NOMO-1 (cell line): Measurements from ENCODE around the gene PCBP1.
A peak's percentile ranks its signal among the peaks of the same experiment; 100 is the strongest.
"Not testable (repeated sequence)": the region's sequence is repeated elsewhere in the genome, so short reads cannot be mapped to it uniquely, and the experiment has no call there.

Experiments
- DNase-seq, 2 experiments: peaks; one replicate each; lab custom pipeline; 2025; ENCODE audit not compliant: unreplicated experiment in 2 of 2; lab: John Stamatoyannopoulos, UW

The PCBP1 gene

DNA sequence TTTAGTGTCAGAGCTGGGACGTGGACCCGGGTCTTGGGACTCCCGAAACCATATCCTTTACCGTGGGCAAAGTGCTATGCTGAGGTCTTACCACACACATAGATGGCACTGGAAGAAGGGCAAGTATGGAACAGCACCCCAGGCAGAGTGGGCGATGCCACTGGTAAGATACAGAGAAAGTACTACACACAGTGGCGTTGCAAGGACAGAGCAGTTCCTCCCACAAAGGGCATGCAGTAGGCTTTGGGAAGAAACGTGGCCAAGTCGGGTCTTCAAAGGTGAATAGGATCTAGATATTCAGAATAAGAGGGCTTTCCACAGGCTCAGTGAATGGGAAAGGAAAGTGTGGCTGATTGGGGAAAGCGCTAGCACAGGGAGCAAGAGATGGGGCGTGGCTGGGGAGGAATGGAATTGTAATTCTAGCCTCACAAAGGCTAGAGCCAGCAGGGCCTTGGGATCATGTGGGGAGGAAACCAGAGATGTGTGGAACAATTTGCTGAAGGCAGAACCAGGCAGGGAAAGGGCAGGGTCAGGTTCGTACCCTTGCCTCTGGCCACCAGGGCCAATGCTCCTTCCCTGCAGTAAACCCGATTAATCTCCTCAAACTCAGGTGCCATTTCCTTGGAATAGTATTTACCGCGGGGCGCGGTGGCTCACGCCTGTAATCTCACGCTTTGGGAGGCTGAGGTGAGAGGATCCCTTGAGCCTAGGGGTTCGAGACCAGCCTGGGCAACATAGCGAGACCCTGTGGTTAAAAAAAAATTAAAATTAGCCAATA is 36.0 kb downstream of the PCBP1 start:
- DNase-seq = no peak

DNA sequence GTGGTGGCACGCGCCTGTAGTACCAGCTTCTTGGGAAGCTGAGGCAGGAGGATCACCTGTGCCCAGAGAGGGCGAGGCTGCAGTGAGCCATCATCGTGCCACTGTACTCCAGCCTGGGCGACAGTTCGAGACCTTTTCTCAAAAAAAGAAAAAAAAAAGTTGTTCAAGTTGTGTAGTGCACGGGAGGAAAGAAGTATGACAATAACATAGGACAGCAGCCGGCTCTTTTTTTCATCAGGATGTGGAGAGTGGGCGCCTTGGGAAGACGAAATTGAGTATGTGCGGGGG is 36.5 kb downstream of the PCBP1 start:
- no peak for DNase-seq

DNA sequence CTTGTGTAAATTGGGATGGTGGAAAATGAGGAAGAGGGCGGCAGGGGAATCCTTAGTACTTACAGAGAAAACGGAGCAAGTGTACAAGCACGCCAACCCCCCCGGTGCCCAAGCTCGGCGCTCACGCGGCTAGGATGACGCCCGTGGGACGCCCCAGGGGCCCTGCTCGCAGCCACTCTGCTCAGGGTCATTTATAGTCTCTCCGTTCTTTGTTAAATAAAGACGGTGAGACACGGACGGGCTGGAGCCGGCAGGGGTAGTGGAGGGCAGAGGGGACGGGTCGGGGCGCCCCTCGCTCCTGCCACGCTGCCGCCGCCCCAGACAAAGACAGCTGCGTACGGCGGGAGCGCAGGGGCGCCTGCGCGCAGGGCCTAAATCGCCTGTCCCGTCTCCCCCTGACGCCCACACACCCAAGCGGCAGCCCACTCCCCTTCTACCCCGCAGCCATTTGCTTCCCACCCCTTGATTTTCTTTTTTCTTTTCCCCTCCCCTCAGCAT is 37.8 kb downstream of the PCBP1 start:
- DNase-seq = peak in 1 of 2 experiments; percentile 52

DNA sequence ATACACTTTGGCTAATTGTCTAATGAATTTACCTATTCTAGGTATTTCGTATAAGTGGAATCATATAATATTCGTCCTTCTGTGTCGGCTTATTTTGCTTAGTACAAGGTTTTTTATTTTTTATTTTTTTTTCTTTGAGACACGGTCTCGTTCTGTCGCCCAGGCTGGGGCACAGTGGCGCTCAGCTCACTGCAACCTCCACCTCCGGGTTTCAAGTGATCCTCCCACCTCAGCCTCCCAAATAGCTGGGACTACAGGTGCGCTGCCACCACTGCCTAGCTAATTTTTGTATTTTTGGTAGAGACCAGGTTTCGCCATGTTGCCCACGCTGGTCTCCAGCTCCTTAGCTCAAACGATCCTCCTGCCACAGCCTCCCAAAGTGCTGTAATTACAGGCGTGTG is 38.2 kb downstream of the PCBP1 start:
- no peak for DNase-seq

DNA sequence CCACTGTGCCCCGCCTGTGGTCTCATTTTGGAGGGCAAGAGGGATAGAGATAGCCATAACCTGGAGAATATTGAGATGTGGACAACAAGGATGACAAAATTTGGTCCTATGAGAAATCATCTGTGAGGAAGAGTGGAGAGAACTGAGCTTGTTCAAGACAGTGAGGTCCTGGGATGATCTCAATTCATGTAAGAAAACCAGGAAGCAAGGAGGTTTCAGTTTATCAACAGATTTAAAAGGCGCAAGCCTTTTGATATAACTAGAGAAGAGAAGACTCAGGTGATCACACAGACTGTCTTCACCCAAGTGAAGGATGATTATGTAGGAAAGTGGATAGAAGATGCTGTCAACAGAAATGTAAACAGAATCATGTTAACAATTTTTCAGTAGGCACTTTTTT is 39.1 kb downstream of the PCBP1 start:
- DNase-seq = no peak

DNA sequence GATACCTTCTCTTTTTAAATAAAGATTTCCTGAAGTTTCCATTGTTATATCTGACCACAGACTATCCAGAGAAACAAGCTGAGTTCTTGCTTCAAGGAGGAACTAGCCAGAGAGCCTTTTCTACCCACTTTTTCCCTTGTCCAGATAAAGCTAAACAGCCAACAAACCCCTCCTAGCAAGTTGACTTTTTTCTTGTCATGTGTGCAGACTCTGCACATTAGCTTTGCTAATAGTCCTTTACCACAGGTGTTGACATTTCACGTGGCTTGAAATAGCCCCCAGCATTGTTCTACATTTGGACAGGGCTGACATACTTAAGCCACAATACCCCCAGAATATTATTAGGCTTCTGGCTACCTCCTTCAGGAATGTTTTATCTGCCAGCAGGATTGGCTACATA is 40.7 kb downstream of the PCBP1 start:
- no peak for DNase-seq

DNA sequence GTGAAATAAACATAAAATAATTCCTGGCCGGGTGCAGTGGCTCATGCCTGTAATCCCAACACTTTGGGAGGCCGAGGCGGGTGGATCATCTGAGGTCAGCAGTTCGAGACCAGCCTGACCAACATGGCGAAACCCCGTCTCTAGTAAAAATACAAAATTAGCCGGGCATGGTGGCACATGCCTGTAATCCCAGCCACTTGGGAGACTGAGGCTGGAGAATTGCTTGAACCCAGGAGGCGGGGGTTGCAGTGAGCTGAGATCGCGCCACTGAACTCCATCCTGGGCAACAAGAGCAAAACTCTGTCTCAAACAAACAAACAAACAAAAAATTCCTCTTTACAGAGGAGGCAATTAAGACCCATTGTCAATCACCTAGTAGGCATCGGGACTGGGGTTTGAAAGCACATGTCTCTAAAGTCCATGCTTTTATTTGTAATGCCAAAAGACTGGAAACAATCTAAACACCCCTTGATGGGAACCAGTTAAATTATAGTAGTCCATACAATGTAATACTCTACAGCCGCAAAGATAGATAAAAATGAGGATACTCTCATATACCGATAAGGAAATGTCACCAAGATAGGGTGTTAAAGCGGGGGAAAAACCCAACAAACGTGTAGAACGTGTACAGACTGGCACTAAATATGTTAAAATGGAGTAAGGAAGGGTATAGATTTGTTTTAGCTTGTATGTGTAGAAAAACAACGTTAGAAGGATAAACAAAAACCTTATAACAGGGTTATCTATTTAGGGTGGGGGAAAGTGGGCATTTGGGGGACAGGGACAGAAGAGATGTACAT is 44.3 kb downstream of the PCBP1 start:
- not testable (repeated sequence) for DNase-seq

DNA sequence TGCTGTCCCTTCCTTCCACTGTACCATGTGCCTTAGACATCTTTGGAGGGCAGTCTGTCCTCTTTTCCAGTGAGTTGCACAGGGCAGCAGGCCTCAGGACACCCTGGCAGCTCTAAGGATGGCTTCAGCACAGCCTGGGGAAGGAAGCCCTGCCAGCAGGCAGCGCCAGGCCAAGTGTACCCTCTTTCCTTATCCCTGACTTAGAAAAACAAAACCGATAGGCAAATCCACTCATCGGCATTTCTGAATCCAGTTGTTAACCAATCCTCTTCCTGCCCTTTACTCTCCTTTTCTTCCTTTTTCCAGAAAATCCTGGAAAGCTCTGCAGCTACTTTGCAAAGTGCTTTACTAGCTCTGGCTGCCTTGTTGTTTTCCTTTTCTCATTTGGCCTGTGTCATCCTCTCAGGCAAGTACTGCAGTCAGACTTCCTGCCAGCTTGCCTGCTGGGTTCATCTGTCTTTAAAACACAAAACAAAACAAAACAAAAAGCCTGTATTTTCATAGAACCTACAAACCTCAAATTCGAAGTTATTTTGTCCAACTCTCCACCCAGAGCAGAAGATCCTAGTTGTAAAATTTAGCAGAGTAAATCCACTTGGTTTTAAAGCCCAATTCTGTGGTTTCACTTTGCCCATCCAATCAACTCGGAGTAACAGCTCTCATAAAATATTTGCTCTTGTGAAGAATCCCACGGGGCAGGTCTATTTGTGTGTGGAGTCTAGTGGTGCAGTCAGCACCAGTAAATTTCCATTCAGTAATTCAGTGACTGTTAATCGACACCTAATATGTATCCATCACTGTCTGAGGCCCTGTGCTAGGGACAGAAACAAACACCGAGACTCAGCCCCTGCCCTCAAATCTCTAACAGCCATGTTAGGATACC is 45.2 kb downstream of the PCBP1 start:
- DNase-seq = peak in 1 of 2 experiments; percentile 54

DNA sequence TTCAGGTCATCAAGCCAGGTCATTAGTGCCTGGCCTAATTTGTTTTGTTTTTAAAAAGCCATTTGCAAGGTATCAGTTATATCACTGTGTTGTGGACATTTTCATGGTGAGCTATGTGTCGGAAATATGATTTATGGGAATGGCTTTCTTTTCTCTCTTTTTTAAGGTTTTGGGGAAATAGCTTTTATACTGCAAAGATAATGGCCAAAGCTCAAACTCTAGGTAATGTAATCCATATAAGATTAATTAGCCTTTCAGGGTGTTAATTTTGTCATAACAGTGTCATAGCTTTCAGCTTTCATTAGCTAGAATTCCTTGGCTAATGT is 45.8 kb downstream of the PCBP1 start:
- no peak for DNase-seq

DNA sequence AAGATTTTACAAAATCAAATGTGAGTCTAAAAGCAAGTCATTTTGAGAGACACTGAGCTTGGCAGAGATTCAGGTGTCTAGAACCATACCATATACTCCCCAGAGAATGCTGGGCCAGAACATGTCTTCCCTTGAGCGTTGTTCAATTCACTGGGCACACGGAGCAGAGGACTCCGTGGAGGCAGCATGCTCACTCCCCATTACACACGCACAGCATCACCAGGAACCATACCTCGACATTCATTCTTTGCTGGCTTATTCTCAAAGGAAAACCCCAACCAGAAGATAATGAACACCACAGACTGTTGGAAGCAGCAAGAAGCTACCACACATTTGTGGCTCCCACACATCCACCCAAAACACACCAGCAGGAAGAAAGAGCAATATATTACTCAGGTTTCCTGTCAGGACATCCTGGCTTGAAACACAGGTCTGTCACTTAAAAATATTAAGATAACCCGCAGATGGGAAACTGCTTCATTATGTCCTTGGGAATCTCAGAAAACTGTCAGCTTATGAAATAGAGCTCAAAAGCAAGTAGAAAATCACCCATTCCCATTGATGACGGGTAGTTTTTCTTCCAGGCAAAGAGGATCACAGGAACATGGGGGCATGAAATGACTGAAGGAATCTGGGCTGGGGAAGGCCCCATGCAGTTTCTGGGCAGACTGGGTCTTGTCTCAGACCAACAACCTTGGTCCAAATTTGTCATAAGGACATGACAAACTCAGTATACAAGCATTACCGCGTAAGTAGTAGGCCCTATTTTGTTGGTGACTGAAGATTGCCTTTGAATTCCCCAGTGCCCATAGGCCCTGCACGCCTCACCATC is 46.4 kb downstream of the PCBP1 start:
- no peak for DNase-seq

DNA sequence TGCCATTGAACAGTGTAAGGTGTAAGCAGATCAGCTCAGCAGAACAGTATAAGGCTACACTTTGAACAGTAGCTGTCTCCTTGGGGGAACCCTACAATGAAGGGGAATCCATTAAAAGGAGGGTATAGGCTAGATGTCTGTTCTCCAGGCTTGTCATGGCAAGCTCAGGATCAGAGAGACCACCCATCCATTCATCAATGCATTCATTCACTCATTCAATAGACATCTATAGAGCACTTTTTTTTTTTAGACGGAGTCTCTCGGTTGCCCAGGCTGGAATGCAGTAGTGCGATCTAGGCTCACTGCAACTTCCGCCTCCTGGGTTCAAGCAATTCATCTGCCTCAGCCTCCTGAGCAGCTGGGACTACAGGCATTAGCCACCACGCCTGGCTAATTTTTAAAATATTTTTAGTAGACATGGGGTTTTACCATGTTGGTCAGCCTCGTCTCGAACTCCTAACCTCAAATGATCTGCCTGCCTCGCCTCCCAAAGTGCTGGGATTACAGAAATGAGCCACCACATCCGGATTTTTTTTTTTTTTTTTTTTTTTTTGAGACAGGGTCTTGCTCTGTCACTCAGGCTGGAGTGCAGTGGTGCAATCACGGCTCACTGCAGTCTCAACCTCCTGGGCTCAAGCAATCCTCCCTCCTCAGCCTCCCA is 47.2 kb downstream of the PCBP1 start:
- not testable (repeated sequence) for DNase-seq
